IMR-90 (cell line): ENCODE measurements around the gene HEATR9. TPM values are rescaled to one million over a fixed set of nuclear protein-coding genes. Genes with fewer than 3 reads are reported as not detected.

Experiments used
- ATAC-seq: fragments of 200-7000 bp; cut with Tn5 transposase; 2 replicates; pipeline ENCODE4 v1.9.1; 2020; ENCODE audit warnings: low read depth, mild to moderate bottlenecking, moderate library complexity
- BruUV-seq: library from RNA; stranded (reverse); fragments of 400-500 nt; replicated peaks from 2 replicates; lab custom pipeline; 2021; lab: Mats Ljungman, UMichigan
- CTCF ChIA-PET: fragments of 300-600 bp; formaldehyde crosslinking; extraction: SDS; loops from one replicate; lab custom pipeline; 2021; ENCODE audit warnings: antibody characterized with exemption; lab: Yijun Ruan, JAX
- POLR2A ChIA-PET: fragments of 300-600 bp; sonication (Branson Sonifier 250); formaldehyde crosslinking; loops from one replicate; lab custom pipeline; 2022; ENCODE audit warnings: antibody characterized with exemption; ENCODE audit not compliant: unreplicated experiment; lab: Charles Lee
- DNase-seq: peaks from one replicate; pipeline ENCODE4 v3.0.0; 2013
- H2AFZ ChIP-seq: replicated peaks from 2 replicates; pipeline ENCODE3; 2013; ENCODE audit warnings: low read length, mild to moderate bottlenecking; ENCODE audit not compliant: poor library complexity
- H2AK5ac ChIP-seq: 2 replicates; pipeline ENCODE4 v1.6.1; 2013; ENCODE audit warnings: low read depth, low read length, inconsistent platforms
- H2AK9ac ChIP-seq: replicated peaks from 2 replicates; pipeline ENCODE3; 2013; ENCODE audit warnings: mild to moderate bottlenecking, low read depth, low read length, moderate library complexity; ENCODE audit not compliant: poor library complexity
- H2BK120ac ChIP-seq: 2 replicates; pipeline ENCODE4 v1.6.1; 2013; ENCODE audit warnings: low read depth, low read length, inconsistent platforms
- H2BK15ac ChIP-seq: 3 replicates; pipeline ENCODE4 v1.6.1; 2013; ENCODE audit warnings: low read depth, low read length, inconsistent platforms
- H2BK20ac ChIP-seq: 2 replicates; pipeline ENCODE4 v1.6.1; 2013; ENCODE audit warnings: low read depth, mild to moderate bottlenecking, inconsistent platforms, low read length, moderate library complexity
- H2BK5ac ChIP-seq: 2 replicates; pipeline ENCODE4 v1.6.1; 2013; ENCODE audit warnings: mild to moderate bottlenecking, low read depth, low read length, inconsistent platforms; ENCODE audit not compliant: poor library complexity, severe bottlenecking
- H3K14ac ChIP-seq: replicated peaks from 2 replicates; pipeline ENCODE4 v1.6.1; 2013; ENCODE audit warnings: low read depth, low read length, inconsistent platforms
- H3K18ac ChIP-seq: 2 replicates; pipeline ENCODE4 v1.6.1; 2013; ENCODE audit warnings: low read depth, low read length, control low read depth
- H3K23ac ChIP-seq: 2 replicates; pipeline ENCODE4 v1.6.1; 2013; ENCODE audit warnings: low read depth, low read length, inconsistent platforms
- H3K27ac ChIP-seq: 2 replicates; pipeline ENCODE4 v1.5.1; 2013; ENCODE audit warnings: mild to moderate bottlenecking, control low read depth, low read length; ENCODE audit not compliant: insufficient read depth
- H3K27me3 ChIP-seq: 2 replicates; pipeline ENCODE4 v1.6.1; 2013; ENCODE audit warnings: low read length; ENCODE audit not compliant: control insufficient read depth, insufficient read depth
- H3K36me3 ChIP-seq: 2 replicates; pipeline ENCODE4 v1.6.1; 2013; ENCODE audit warnings: low read length, mixed read lengths; ENCODE audit not compliant: control insufficient read depth, insufficient read depth
- H3K4ac ChIP-seq: 2 replicates; pipeline ENCODE4 v1.6.1; 2013; ENCODE audit warnings: low read depth, low read length, inconsistent platforms
- H3K4me1 ChIP-seq: 2 replicates; pipeline ENCODE4 v1.6.1; 2013; ENCODE audit warnings: low read length, mixed read lengths; ENCODE audit not compliant: control insufficient read depth, insufficient read depth
- H3K4me2 ChIP-seq: 2 replicates; pipeline ENCODE4 v1.6.1; 2013; ENCODE audit warnings: low read depth, mild to moderate bottlenecking, control low read depth, low read length, moderate library complexity
- H3K4me3 ChIP-seq: 2 replicates; pipeline ENCODE4 v1.5.1; 2013; ENCODE audit warnings: low read depth, mild to moderate bottlenecking, control low read depth, low read length, moderate library complexity; ENCODE audit not compliant: insufficient read depth
- H3K56ac ChIP-seq: 2 replicates; pipeline ENCODE4 v1.6.1; 2013; ENCODE audit warnings: low read length, inconsistent platforms; ENCODE audit not compliant: insufficient read depth; ENCODE audit errors: extremely low read depth
- H3K79me1 ChIP-seq, 2 experiments: 2 replicates each; pipeline ENCODE4 v1.6.1; 2013; ENCODE audit warnings: low read length in 2 of 2, inconsistent platforms in 1 of 2, low read depth in 1 of 2
- H3K9ac ChIP-seq: 2 replicates; pipeline ENCODE4 v1.6.1; 2013; ENCODE audit warnings: low read depth, low read length, control low read depth
- H3K9me1 ChIP-seq: 2 replicates; pipeline ENCODE4 v1.6.1; 2013; ENCODE audit warnings: low read length, inconsistent platforms; ENCODE audit not compliant: insufficient read depth
- H3K9me3 ChIP-seq: 2 replicates; pipeline ENCODE4 v1.6.1; 2013; ENCODE audit warnings: low read length; ENCODE audit not compliant: control insufficient read depth, insufficient read depth
- H4K20me1 ChIP-seq: 2 replicates; pipeline ENCODE4 v1.6.1; 2013; ENCODE audit warnings: low read length, inconsistent platforms; ENCODE audit not compliant: insufficient read depth
- H4K5ac ChIP-seq: 2 replicates; pipeline ENCODE4 v1.6.1; 2013; ENCODE audit warnings: mild to moderate bottlenecking, low read depth, low read length, control low read depth
- H4K8ac ChIP-seq, 2 experiments: 2 replicates each; pipeline ENCODE4 v1.6.1; 2013; ENCODE audit warnings: low read depth in 2 of 2, low read length in 2 of 2, control low read depth in 1 of 2, inconsistent platforms in 1 of 2
- H4K91ac ChIP-seq: 2 replicates; pipeline ENCODE4 v1.6.1; 2013; ENCODE audit warnings: low read depth, low read length, inconsistent platforms; ENCODE audit not compliant: insufficient read depth
- BHLHE40 ChIP-seq: fragments of 150-350 bp; IDR thresholded peaks from 2 replicates; pipeline ENCODE4 v1.6.1; 2016; ENCODE audit warnings: mild to moderate bottlenecking, low read depth, low read length
- FOS ChIP-seq: fragments of 150-350 bp; IDR thresholded peaks from 2 replicates; pipeline ENCODE4 v1.6.1; 2016; ENCODE audit warnings: low read depth, low read length
- MAFK ChIP-seq: IDR thresholded peaks from 2 replicates; pipeline ENCODE4 v1.6.1; 2012; ENCODE audit warnings: low read depth, low read length, improper control_type of control experiment
- MAZ ChIP-seq: IDR thresholded peaks from 2 replicates; pipeline ENCODE4 v1.6.1; 2012; ENCODE audit warnings: low read depth, mild to moderate bottlenecking, low read length, improper control_type of control experiment, moderate library complexity, borderline replicate concordance
- NFE2L2 ChIP-seq: fragments of 150-350 bp; IDR thresholded peaks from 2 replicates; pipeline ENCODE4 v1.6.1; 2016; ENCODE audit warnings: low read depth, mild to moderate bottlenecking, low read length
- RAD21 ChIP-seq: IDR thresholded peaks from 2 replicates; pipeline ENCODE4 v1.6.1; 2012; ENCODE audit warnings: low read length, improper control_type of control experiment
- RCOR1 ChIP-seq: IDR thresholded peaks from 2 replicates; pipeline ENCODE4 v1.6.1; 2012; ENCODE audit warnings: mild to moderate bottlenecking, low read length, improper control_type of control experiment; ENCODE audit not compliant: insufficient replicate concordance
- RFX5 ChIP-seq: IDR thresholded peaks from 2 replicates; pipeline ENCODE4 v1.8.0; 2012; ENCODE audit warnings: low read depth, mild to moderate bottlenecking, low read length, moderate library complexity
- WGBS, 2 experiments: methylation state at CpG; one replicate each; pipeline versions ENCODE4 v1.1.5 to v1.1.7; 2013; ENCODE audit warnings: missing lambda C conversion rate in 2 of 2; ENCODE audit not compliant: insufficient read length in 1 of 2; ENCODE audit errors: extremely low coverage in 2 of 2; 5-methylcytosine and 5-hydroxymethylcytosine counted together
- dilution Hi-C: fragments of 300-500 bp; cut with HindIII; formaldehyde crosslinking; loops from one replicate; pipeline ENCODE4 v1.14.3; 2018; ENCODE audit warnings: low sequenced_read_pairs; ENCODE audit not compliant: unreplicated experiment
- in situ Hi-C: fragments of 300-500 bp; cut with MboI; formaldehyde crosslinking; loops from 3 replicates; pipeline ENCODE4 v1.14.3; 2019; ENCODE audit warnings: low sequenced_read_pairs, inconsistent platforms, mixed read lengths
- intact Hi-C: fragments of 100-400 bp; cut with micrococcal nuclease; formaldehyde crosslinking; loops from 2 replicates; pipeline ENCODE4 v1.10.0; 2022
- polyA plus RNA-seq, 3 experiments: library from polyadenylated mRNA; depleted of rRNA; stranded (reverse); fragments of >200 nt; gene quantifications; 2 replicates each; pipeline ENCODE4 v1.2.3, GENCODE V29; 2012; ENCODE audit warnings: low replicate concordance in 1 of 3
- total RNA-seq: library from RNA; depleted of rRNA; stranded (reverse); fragments of >200 nt; gene quantifications from 2 replicates; pipeline ENCODE4 v1.2.3, GENCODE V29; 2012

The HEATR9 gene
- total and polyA plus RNA-seq, 2 of the 4 experiments (the other 2 are of a cell fraction), result not detected

DNA sequence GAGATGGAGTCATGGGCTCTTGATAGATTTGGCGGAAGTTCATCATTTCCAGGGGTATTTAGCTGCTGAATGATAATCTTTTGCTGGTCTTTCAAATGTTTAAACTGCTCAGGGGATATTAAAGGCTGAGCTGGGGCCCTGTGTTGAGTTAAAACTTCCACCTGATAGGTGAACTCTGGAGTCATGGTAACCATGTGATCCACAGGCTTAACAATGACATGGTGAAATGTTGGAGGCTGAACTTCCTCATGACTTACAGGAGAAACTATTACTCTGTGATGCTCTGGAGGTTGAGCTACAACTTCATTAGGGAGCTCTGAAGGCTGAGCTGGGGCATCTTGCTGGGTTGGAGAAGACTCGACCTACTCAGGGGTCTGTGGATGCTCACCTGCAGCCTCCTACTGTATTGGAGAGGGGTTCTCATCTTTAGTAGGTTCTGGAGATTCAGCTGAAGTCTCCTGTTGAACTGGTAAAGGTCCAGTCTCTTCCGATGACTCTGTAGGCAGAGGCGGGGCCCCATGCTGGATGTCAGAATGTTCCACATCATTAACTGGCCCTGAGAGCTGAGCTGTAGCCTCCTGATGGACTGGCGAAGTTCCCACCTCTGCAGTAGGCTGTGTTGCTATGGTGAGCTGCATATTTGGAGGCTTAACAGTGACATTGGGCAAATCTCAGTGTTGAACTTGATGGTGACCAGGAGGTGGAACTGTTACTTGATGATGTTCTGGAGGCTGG lies 37.7 kb upstream of the HEATR9 start:
- in situ Hi-C loops (no loop called here), dilution Hi-C loops (no loop called here), intact Hi-C loops (no loop called here)
- H4K8ac ChIP-seq, result no peak overlapping the region
- no peak overlapping the region for H3K14ac ChIP-seq
- H2BK5ac ChIP-seq, result no peak overlapping the region
- no peak overlapping the region for H2BK20ac ChIP-seq
- H3K18ac ChIP-seq, result no peak overlapping the region
- no peaks in the 10 kb centered on the region; the same call in 1 of the 2 replicates for H4K20me1 ChIP-seq
- no peak overlapping the region for H2AK5ac ChIP-seq
- H3K27me3 ChIP-seq, result peaks cover 4% of the 10 kb centered on the region; the same call in 1 of the 2 replicates
- no peak overlapping the region for H2BK120ac ChIP-seq
- no peaks in the 10 kb centered on the region for H3K36me3 ChIP-seq
- H3K9me1 ChIP-seq, result no peaks in the 10 kb centered on the region; the same call in 1 of the 2 replicates
- H4K5ac ChIP-seq, result no peak overlapping the region
- CTCF ChIA-PET, result no interaction called here
- H3K4me1 ChIP-seq, result no peaks in the 10 kb centered on the region
- POLR2A ChIA-PET, result no interaction called here
- no peak for TF ChIP-seq BHLHE40
- no peak for TF ChIP-seq RAD21
- no peak for TF ChIP-seq NFE2L2
- TF ChIP-seq FOS, result no peak
- no peak for TF ChIP-seq RFX5
- no peak for TF ChIP-seq MAFK
- no peak for TF ChIP-seq MAZ
- TF ChIP-seq RCOR1, result no peak
- BruUV-seq, result no TSS peak
- no peak overlapping the region for H3K4me2 ChIP-seq
- no peak overlapping the region for H3K56ac ChIP-seq
- H3K27ac ChIP-seq, result no peak overlapping the region
- H3K9me3 ChIP-seq, result no peaks in the 10 kb centered on the region
- H3K23ac ChIP-seq, result no peak overlapping the region
- H4K91ac ChIP-seq, result no peak overlapping the region
- H2AK9ac ChIP-seq, result no peak overlapping the region
- H3K4me3 ChIP-seq, result no peak overlapping the region
- no peak overlapping the region for H3K9ac ChIP-seq
- no peak overlapping the region for H2BK15ac ChIP-seq
- DNase-seq (no peak), ATAC-seq (no peak)
- H3K79me1 ChIP-seq, result no peaks in the 10 kb centered on the region
- no peak overlapping the region for H2AFZ ChIP-seq
- WGBS, 2 experiments, result 100% methylated on average over 1 of the region's 5 CpGs; no CpG with 5 or more reads in 1 of the 2 experiments
- no peak overlapping the region for H3K4ac ChIP-seq
